Activated CD8-positive, alpha-beta memory T cell treated with anti-CD3 and anti-CD28 coated beads for 36 hours (primary cell): ENCODE data around the gene PSPH. TPM values are rescaled to one million over a fixed set of nuclear protein-coding genes. Genes with fewer than 3 reads are reported as not detected.
"Not testable (repeated sequence)": the region's sequence is repeated elsewhere in the genome, so short reads cannot be mapped to it uniquely, and the experiment has no call there.

Experiments used
- CTCF ChIA-PET: fragments of 350-600 bp; sonication (Branson Sonifier 250); formaldehyde crosslinking; loops from one replicate; lab custom pipeline; 2021; ENCODE audit warnings: antibody characterized with exemption; lab: Charles Lee
- POLR2A ChIA-PET: fragments of 350-600 bp; sonication (Branson Sonifier 250); formaldehyde crosslinking; loops from one replicate; lab custom pipeline; 2021; ENCODE audit warnings: antibody characterized with exemption; lab: Charles Lee
- total RNA-seq, 2 experiments: library from RNA; stranded (reverse); gene quantifications; one replicate each; pipeline ENCODE4 v1.2.3, GENCODE V29; 2021

Gene PSPH
- total RNA-seq, 2 experiments from 2014 or later = 36.6 to 39.5 TPM

DNA sequence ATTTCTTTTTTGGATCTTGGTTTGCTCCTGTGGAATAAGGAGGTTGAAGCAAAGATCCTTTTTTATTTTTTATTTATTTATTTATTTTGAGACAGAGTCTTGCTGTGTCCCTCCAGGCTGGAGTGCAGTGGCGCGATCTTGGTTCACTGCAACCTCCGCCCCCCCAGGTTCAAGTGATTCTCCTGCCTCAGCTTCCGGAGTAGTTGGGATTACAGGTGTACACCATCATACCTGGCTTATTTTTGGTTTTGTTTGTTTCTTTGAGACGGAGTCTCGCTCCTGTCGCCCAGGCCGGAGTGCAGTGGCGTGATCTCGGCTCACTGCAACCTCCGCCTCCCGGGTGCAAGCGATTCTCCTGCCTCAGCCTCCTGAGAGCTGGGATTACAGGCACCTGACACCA is 15.1 kb upstream of the PSPH start:
- CTCF ChIA-PET = interaction anchor here (1.3 to 2.0 kb wide), 2 partner anchors 8 to 102 kb away, joined by 4 to 8 read pairs; partner anchors contain the start of gene NIPSNAP2
- POLR2A ChIA-PET = not testable (repeated sequence)

DNA sequence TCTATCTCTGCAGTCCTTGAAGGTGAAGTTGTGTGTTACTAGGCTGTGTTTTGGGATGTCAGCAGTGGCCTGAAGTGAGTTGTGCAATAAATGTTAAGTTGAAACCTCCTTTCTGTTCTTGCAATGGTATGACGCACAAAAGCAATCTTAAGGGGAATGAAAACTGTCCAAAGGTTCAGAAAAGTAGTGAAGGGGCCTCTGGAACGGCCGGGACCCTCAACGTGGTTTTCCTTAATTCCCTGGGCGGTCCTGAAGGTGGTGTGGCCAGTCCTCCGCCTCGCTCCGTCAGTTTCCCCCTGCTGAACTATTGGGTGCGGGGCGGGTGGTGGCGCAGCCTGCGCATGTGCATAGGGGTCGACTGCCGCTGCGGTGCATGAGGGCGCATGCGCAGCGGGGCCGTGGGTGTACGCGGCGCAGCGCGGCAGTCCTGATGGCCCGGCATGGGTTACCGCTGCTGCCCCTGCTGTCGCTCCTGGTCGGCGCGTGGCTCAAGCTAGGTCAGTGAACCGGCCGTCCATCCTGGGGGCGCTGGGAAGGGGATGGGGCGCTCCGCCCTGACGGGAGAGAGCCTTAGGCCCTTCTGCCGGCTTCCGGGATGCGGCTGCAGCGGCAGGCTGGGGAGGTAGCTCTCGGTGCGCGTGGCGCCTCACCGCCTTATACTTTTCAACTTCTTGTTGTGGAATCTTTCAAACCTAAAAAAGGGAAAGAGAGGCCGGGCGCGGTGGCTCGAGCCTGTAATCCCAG is 12.8 kb upstream of the PSPH start, which contains the start of gene SUMF2:
SUMF2 (plus strand) TSS at position 405 of the 744 bp plus-strand sequence; CDS start at position 431, 26 bp downstream.
- POLR2A ChIA-PET = interaction anchor here (0.7 to 2.1 kb wide), 9 partner anchors 8 to 698 kb away, joined by 3 to 24 read pairs (median 4); partner anchors contain the start of genes CCT6A, CHCHD2, NIPSNAP2 and PSPH
- CTCF ChIA-PET = interaction anchor here (0.6 to 2.0 kb wide), 5 partner anchors 11 to 100 kb away, joined by 3 to 8 read pairs (median 4); partner anchors contain the start of genes CCT6A, NIPSNAP2 and PSPH

DNA sequence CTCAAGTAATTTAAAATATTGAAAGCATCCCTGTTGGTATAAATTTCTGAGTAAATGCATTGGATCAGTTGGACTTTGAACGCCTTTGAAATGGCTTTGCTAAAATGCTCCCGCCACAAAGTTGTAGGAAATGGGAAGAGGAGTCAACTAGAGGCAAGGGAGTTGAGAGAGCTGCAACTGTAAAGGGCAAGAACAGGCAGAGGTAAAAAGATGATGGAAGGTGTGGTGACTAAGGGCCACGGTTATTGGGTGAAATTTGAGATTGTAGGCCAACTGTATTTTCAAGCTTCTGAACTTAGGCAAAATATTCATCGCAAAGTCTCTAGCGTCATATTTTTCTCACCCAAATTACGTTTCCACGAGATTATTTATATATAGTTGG is 12.2 kb upstream of the PSPH start:
- POLR2A ChIA-PET = no interaction called here
- CTCF ChIA-PET = no interaction called here

DNA sequence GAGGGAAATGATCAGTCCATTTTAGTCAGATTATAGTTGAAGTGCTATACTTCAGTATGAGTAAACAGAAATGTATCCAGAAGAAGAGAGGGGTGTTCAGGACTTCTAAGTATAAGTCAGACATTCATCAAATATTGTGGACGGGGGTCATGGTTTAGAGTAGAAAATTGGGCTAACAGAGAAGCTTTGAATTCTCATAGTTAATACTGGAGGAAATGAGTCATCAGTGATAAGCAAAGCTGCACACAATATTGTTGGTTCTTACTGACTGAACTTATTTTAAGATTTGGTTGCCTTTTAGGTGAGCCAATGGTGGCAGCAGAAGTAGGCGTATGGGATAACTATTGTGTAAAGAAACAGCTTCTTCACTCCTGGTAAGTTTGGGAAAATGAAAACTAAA is 11.1 kb upstream of the PSPH start:
- ChIA-PET POLR2A (interaction anchor here (0.8 to 1.2 kb wide), 2 partner anchors 11 kb away, joined by 3 to 4 read pairs; partner anchors contain the start of genes CCT6A and PSPH), CTCF (no interaction called here)

DNA sequence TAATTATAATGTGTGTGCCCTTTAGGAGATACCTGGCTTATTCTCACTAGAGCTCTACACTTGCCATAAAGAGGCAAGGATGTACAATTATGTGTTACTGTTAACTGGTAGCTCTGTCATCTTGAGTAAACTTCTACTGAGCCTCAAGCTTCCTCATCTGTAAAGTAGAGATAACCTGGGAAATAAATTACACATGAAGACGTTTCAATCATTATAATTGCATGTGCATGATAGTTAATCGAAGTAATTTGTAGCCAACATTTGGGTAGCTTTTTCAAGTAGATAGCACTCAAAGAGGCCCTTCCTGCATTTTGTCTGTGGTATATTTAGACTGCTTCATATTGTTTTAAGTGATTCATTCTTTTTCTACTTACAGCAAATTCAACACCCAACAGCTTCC is 2.7 kb upstream of the PSPH start:
- ChIA-PET CTCF (interaction anchor here (0.6 kb wide), 1 partner anchor 105 kb away, joined by 3 read pairs; no protein-coding TSS in a partner anchor), POLR2A (no interaction called here)

DNA sequence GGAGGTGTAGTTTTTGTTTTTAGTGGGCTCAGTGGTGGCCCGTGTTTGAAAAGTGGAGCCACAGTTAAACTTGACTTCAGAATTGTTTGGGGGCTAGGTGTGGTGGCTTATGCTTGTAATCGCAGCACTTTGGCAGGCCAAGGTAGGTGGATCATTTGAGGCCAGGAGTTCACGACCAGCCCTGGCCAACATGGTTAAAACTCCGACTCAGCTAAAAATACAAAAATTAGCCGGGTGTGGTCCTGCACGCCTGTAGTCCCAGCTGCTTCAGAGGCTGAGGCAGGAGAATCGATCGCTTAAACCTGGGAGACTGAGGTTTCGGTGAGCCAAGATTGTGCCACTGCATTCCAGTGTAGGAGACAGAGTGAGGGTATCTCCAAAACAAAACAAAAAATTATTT is 2.1 kb upstream of the PSPH start:
- POLR2A ChIA-PET = no interaction called here

DNA sequence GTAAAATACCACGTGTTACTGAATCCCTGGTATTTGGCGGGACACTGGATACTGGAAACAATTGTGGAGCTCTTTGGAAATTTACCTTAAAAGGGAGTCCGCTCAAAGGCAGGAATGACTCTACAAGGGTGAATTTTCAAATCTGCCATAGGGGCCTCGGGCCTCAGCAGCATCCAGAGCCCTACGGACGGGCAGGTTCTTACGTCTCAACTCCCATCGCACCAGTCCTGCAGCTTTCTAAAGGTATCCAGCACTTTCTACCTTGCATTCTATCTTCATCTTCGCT is 248 bp downstream of the PSPH start:
- ChIA-PET CTCF (interaction anchor here (0.6 to 1.2 kb wide), 4 partner anchors 10 to 17 kb away, joined by 3 to 4 read pairs (median 3); partner anchors contain the start of gene SUMF2), POLR2A (interaction anchor here (0.9 to 1.9 kb wide), 8 partner anchors 8 to 55 kb away, joined by 3 to 24 read pairs (median 4); partner anchors contain the start of genes CHCHD2 and SUMF2)

More for the DNA sequence above, 2.1 kb upstream of the PSPH start:
- CTCF ChIA-PET = interaction anchor here (0.6 kb wide), 1 partner anchor 105 kb away, joined by 3 read pairs; no protein-coding TSS in a partner anchor

DNA sequence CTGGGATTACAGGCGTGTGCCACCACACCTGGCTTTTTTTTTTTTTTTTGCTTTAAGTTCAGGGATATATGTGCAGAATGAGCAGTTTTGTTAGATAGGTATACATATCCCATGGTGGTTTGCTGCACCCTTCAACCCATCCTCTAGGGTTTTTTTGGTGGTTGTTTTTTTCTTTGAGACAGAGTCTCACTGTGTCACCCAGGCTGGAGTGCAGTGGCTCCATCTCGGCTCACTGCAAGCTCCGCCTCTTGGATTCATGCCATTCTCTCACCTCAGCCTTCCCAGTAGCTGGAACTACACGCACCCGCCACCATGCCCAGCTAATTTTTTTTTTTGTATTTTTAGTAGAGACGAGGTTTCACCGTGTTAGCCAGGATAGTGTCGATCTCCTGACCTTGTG is 2.5 kb downstream of the PSPH start:
- CTCF ChIA-PET, POLR2A ChIA-PET: not testable (repeated sequence)

DNA sequence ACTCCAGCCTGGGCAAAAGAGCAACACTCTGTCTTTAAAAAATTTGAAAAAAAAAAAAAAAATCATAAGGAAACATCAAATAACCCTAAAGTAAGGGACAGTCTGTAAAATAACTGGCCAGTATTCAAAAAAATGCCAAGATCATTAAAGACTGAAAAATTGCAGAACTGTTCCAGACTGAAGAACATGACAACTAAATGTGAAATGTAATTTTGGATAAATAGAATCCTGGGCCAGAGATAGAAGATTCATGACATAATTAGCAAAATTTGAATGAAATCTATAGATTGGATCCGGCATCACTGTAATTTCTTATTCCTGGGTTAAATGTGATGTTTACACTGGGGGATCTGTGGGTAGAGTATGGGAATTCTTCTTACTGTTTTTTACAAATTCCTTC is 3.0 kb downstream of the PSPH start:
- CTCF ChIA-PET = no interaction called here

DNA sequence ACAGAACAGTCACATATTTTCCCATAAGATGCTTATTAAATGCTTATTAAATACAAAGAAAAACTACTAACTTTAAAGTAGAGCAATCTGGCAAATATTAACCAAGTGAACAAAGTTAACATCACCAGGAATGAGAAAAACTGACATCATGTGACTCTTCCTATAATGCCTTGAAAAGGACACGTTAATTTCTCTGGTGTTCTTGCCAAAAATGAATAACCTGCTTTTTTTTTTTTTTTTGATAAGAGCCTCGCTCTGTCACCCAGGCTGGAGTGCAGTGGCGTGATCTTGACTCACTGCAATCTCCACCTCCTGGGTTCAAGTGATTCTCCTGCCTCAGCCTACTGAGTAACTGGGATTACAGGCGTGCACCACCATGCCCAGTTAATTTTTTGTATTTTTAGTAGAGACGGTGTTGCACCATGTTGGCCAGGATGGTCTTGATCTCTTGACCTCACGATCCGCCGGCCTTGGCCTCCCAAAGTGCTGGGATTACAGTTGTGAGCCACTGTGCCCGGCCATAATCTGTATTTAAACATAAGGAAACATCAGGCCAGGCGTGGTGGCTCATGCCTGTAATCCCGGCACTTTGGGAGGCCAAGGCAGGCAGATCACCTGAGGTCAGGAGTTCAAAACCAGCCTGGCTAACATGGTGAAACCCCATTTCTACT is 3.7 kb downstream of the PSPH start:
- POLR2A ChIA-PET, CTCF ChIA-PET: not testable (repeated sequence)

More for the DNA sequence above, 3.0 kb downstream of the PSPH start:
- POLR2A ChIA-PET = no interaction called here

DNA sequence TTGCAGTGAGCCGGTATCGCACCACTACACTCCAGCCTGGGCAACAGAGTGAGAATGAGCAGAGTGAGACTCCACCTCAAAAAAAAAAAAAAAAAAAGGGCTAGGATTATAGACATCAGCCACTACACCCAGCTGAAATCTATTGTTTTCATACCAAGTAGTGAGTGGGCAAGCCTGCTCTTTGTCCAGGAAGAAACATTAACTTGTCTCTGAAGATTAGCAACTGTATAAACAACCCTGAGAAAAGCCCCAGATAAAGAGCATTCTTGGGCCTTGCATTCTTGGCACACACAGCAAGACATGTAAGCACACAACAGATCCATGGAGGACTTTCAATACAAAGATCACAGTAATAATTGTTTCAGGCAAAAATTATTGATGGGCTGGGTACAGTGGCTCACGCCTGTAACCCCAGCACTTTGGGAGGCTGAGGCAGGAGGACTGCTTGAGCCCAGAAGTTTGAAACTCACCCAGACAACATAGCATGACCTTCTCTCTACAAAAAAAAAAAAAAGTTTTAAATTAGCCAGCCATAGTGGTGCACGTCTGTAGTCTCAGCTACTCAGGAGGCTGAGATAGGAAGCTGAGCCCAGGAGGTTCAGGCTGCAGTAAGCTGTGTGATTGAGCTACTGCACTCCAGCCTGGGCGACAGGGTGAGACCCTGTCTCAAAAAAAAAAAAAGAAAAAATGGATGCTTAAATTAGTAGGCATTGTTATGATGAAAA is 4.4 kb downstream of the PSPH start:
- POLR2A ChIA-PET = no interaction called here
- CTCF ChIA-PET = no interaction called here

DNA sequence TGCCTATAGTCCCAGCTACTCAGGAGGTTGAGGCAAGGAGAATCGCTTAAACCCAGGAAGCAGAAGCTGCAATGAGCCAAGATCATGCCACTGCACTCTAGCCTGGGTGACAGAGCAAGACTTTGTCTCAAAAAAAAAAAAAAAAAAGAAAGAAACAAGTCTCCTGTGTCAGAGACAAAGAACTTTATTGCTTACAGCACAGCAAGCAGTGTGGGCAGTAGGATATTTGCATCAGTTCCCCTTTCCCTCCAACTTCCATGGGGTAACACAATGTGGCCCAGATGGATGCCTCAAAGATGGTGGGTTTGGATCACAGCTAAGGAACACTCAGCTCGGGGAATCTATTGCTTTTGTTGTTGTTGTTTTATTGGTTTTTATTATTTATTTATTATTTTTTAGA is 5.5 kb downstream of the PSPH start:
- CTCF ChIA-PET, POLR2A ChIA-PET: not testable (repeated sequence)

DNA sequence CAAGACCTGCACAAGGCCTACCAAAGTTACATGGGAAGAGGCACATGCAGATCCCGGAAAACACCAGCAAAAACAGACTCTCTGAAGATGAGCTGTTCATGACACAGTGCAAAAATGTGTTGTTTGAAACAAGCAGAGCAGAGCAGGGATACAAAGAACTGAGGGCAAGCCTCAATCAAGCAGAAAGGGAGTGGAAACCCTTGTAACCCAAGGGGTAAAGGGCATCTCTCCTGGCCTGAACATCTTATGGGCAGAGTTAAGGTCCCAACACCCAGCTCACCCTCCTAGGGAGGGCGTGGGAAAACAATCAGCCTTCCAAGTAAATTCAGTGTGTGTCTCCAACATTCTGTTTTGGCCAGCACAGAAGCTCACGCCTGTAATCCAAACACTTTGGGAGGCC is 10.5 kb downstream of the PSPH start:
- POLR2A ChIA-PET = no interaction called here
- CTCF ChIA-PET = no interaction called here

DNA sequence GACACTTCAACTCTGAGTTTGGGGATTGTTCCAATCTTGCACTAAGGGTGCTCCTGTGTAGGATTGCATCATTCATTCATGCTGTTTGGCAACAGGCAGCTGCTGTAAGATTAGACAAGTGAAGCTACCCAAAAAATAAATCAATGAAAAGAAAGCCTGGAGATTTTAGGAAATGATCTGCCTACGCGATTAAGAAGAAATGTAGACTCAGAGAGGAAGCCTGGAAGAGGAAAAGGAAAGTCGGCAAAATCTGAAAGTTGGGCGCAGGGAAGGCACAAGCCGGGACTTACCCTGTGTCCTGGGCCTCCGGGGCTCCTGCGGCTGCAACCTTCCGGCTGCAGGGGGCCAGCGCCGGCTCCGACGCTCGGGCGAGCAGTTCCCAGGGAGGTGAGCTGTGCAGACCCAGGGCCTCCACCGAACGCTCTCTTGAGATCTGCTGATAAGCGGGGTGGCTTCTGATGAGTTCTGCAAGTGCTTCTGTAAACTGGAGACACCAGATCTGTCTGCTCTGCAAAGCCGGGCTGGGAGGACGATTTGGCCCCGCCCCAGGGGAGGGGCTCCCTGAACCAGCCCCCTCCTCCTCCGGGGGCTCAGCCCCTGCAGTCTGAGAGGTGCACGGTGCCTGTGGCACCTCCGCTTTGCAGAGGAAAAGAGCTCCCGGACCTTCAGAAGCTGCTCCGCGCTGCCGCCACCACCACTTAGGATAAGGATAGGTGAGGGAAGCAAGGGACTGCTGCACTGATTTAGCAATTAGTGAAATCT is 17.4 kb downstream of the PSPH start:
- ChIA-PET CTCF (interaction anchor here (0.6 kb wide), 1 partner anchor 17 kb away, joined by 3 read pairs; no protein-coding TSS in a partner anchor), POLR2A (interaction anchor here (0.8 to 1.5 kb wide), 2 partner anchors 17 to 31 kb away, joined by 4 to 5 read pairs; partner anchors contain the start of genes CCT6A, PSPH and SUMF2)

DNA sequence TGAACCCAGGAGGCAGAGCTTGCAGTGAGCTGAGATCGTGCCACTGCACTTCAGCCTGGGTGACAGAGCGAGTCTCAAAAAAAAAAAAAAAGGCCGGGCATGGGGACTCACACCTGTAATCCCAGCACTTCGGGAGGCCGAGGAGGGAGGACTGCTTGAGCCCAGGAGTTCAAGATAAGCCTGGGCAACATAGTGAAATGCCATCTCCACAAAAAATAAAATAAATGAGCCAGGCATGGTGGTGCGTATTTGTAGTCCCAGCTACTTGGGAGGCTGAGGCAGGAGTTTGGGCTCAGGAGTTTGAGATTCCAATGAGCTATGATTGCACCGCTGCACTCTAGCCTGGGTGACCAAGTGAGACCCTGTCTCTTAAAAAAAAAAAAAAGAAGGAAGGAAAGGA is 18.7 kb downstream of the PSPH start:
- CTCF ChIA-PET, POLR2A ChIA-PET: not testable (repeated sequence)

DNA sequence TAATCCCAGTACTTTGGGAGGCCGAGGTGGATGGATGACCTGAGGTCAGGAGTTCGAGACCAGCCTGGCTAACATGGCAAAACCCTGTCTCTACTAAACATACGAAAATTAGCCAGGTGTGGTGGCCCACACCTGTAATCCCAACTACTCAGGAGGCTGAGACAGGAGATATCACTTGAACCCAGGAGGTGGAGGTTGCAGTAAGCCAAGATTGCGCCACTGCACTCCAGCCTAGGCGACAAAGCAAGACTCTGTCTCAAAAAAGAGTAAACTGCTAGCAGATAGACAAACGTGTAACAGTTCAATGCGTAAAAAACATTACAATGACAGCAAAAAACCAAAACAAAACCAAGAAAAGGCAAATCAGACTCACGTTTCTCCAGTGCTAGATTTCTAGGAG is 19.7 kb downstream of the PSPH start:
- CTCF ChIA-PET = not testable (repeated sequence)
- POLR2A ChIA-PET = interaction anchor here (0.8 kb wide), 1 partner anchor 12 kb away, joined by 4 read pairs; no protein-coding TSS in a partner anchor

DNA sequence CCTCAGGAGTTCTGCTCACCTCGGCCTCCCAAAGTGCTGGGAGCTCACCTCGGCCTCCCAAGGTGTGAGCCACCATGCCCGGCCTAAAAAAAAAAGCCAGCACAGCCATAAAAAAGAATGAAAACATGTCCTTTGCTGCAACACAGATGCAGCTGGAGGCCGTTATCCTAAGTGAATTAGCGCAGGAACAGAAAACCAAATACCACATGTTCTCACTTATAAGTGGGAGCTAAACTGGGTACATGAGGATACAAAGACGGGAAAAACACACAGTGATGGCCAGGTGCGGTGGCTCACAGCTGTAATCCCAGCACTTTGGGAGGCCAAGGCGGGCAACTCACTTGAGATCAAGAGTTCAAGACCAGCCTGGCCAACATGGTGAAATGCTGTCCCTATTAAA is 20.9 kb downstream of the PSPH start:
- POLR2A ChIA-PET = no interaction called here
- CTCF ChIA-PET = no interaction called here

DNA sequence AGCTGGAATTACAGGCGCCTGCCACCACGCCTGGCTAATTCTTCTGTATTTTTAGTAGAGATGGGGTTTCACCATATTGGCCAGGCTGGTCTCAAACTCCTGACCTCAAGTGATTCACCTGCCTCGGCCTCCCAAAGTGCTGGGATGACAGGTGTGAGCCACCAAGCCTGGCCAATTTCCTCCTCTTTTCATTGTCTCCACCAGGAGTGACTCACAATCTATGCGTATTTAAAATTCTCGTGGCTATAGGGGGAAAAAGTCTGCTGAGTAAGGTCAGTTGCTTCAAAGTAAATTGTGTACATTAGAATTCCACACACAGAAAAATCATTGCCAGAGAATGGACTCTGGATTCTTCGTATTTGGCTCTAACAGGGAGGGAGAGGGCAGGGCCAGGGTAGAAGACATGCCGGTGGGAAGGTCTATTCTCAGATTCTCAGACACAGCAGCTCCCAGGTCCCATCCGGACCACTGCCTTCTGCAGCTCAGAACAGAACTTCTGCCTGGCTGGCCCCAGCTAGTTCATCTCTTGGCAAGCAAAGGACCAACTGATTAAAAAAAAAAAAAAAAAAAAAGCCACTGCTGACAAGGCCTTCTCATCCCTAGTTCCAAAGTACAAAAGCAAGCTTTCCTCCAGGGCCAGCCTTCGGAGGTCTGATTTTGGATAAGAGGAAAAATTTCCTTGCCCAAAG is 22.2 kb downstream of the PSPH start:
- CTCF ChIA-PET = interaction anchor here (0.6 to 0.7 kb wide), 3 partner anchors 25 to 97 kb away, joined by 3 to 5 read pairs (median 3); no protein-coding TSS in a partner anchor

More for the DNA sequence above, 22.2 kb downstream of the PSPH start:
- POLR2A ChIA-PET = interaction anchor here (0.6 to 0.7 kb wide), 2 partner anchors 65 to 227 kb away, joined by 5 to 7 read pairs; no protein-coding TSS in a partner anchor
